Left lung (tissue), 10 donors: ENCODE results near the gene ZSCAN18. TPM values are rescaled to one million over a fixed set of nuclear protein-coding genes. Genes with fewer than 3 reads are reported as not detected.
A peak's percentile ranks its signal among the peaks of the same experiment; 100 is the strongest.

Experiments used
- ATAC-seq: fragments of 200-7000 bp; cut with Tn5 transposase; one replicate; pipeline ENCODE4 v1.9.1; 2020; ENCODE audit warnings: moderate library complexity
- DNase-seq, 4 donors: peaks; one replicate each; pipeline ENCODE4 v3.0.0-alpha.2; 2013 to 2020
- H3K27ac ChIP-seq, 2 donors: fragments of 200-600 bp; sonication (generic) in 1 of 2; one replicate each; pipeline versions ENCODE4 v1.5.0 to v1.8.0; 2020 to 2021
- H3K27me3 ChIP-seq, 2 donors: fragments of 200-600 bp; sonication (generic) in 1 of 2; one replicate each; pipeline versions ENCODE4 v1.5.0 to v1.8.0; 2020 to 2021
- H3K36me3 ChIP-seq, 2 donors: fragments of 200-600 bp; sonication (generic) in 1 of 2; one replicate each; pipeline versions ENCODE4 v1.5.0 to v1.8.0; 2020 to 2021
- H3K4me1 ChIP-seq, 2 donors: fragments of 200-600 bp; one replicate each; pipeline ENCODE4 v1.8.0; 2021
- H3K4me3 ChIP-seq, 2 donors: fragments of 200-600 bp; sonication (generic) in 1 of 2; one replicate each; pipeline versions ENCODE4 v1.5.0 to v1.8.0; 2020 to 2021; ENCODE audit warnings: mild to moderate bottlenecking in 1 of 2
- H3K9me3 ChIP-seq, 2 donors: fragments of 200-600 bp; sonication (generic) in 1 of 2; one replicate each; pipeline versions ENCODE4 v1.5.0 to v1.8.0; 2020 to 2021
- CTCF ChIP-seq, 2 donors: fragments of 200-600 bp; sonication (generic) in 1 of 2; IDR thresholded peaks; one replicate each; pipeline versions ENCODE4 v1.5.0 to v1.8.0; 2021; ENCODE audit warnings: antibody characterized with exemption in 2 of 2
- intact Hi-C, 2 donors: fragments of 100-400 bp; cut with DNase I; formaldehyde crosslinking; loops; one replicate each; pipeline versions ENCODE4 v1.11.2 to v1.14.2; 2022
- polyA plus RNA-seq, 6 donors: library from polyadenylated mRNA; unstranded; fragments of 120-200 nt; gene quantifications; one replicate each; pipeline ENCODE4 v1.2.1, GENCODE V29; 2013; ENCODE audit not compliant: insufficient read length in 6 of 6
- total RNA-seq, 2 donors: library from RNA; stranded (reverse); fragmentation: NEBNext Ultra II Directional; extraction: Animal tissue kit (Norgen Biotek cat#: 25700); gene quantifications; one replicate each; pipeline ENCODE4 v1.2.1, GENCODE V29; 2021
- donor health status: DM: no; HTN: yes; CAD: no.
- donor health status: DM: no; HTN: no; CAD: no.

Gene ZSCAN18
- total and polyA plus RNA-seq, 8 donors: 32.7 to 91.1 (median 80.8) TPM

- TF ChIP-seq CTCF (IDR thresholded peaks at IDR 0.05): no peak
- ATAC-seq: no peak
- Histone ChIP-seq H3K4me1 (no peaks in the 10 kb centered on the region), H3K36me3 (no peaks in the 10 kb centered on the region), H3K27ac (peak overlapping the region; percentile 36 to 57), H3K27me3 (peaks cover 0 to 8% of the 10 kb centered on the region in 2 donors), H3K4me3 (peak overlapping the region; percentile 10 to 17), H3K9me3 (peaks cover 0 to 83% of the 10 kb centered on the region in 2 donors)
- intact Hi-C loops: no loop called here
- DNase-seq: peak in 2 of 4 donors; percentile 73 to 83
These were observed 42.8 kb downstream of the ZSCAN18 start for GRCh38 chr19:58054901-58055874.

GRCh38 chr19:58053480-58054156, 44.4 kb downstream of the ZSCAN18 start:
- TF ChIP-seq CTCF (IDR thresholded peaks at IDR 0.05): no peak
- DNase-seq: no peak
- Histone ChIP-seq H3K36me3 (no peaks in the 10 kb centered on the region), H3K9me3 (peaks cover 0 to 86% of the 10 kb centered on the region in 2 donors), H3K27me3 (no peaks in the 10 kb centered on the region), H3K27ac (no peak overlapping the region), H3K4me3 (no peak overlapping the region), H3K4me1 (no peaks in the 10 kb centered on the region)
- intact Hi-C loops: no loop called here
- no peak for ATAC-seq

GRCh38 chr19:58052256-58052655, 45.8 kb downstream of the ZSCAN18 start:
- no peaks in the 10 kb centered on the region for H3K27me3 ChIP-seq
- no peak overlapping the region for H3K4me3 ChIP-seq
- H3K27ac ChIP-seq: no peak overlapping the region
- no peaks in the 10 kb centered on the region for H3K4me1 ChIP-seq
- no peak for TF ChIP-seq CTCF (IDR thresholded peaks at IDR 0.05)
- no peaks in the 10 kb centered on the region for H3K36me3 ChIP-seq
- intact Hi-C loops: no loop called here
- no peak for ATAC-seq
- peaks cover 0 to 86% of the 10 kb centered on the region in 2 donors for H3K9me3 ChIP-seq
- DNase-seq: no peak

- Histone ChIP-seq H3K4me3 (no peak overlapping the region), H3K9me3 (peaks cover 0 to 99% of the 10 kb centered on the region in 2 donors), H3K27me3 (peaks cover 0 to 4% of the 10 kb centered on the region in 2 donors), H3K36me3 (no peaks in the 10 kb centered on the region), H3K4me1 (no peaks in the 10 kb centered on the region), H3K27ac (no peak overlapping the region)
- DNase-seq (no peak), ATAC-seq (no peak)
- intact Hi-C loops: no loop called here
- no peak for TF ChIP-seq CTCF (IDR thresholded peaks at IDR 0.05)
These were observed 50.4 kb downstream of the ZSCAN18 start for GRCh38 chr19:58047672-58048071.

- Histone ChIP-seq H3K4me3 (no peak overlapping the region), H3K9me3 (peaks cover 0 to 99% of the 10 kb centered on the region in 2 donors)
- intact Hi-C loops: no loop called here
These were observed 51.2 kb downstream of the ZSCAN18 start for GRCh38 chr19:58046856-58047255.

More at GRCh38 chr19:58046856-58047255, 51.2 kb downstream of the ZSCAN18 start:
- DNase-seq: no peak
- H3K27me3 ChIP-seq: peaks cover 0 to 4% of the 10 kb centered on the region in 2 donors
- no peak overlapping the region for H3K27ac ChIP-seq
- TF ChIP-seq CTCF (IDR thresholded peaks at IDR 0.05): no peak
- H3K4me1 ChIP-seq: no peaks in the 10 kb centered on the region
- no peaks in the 10 kb centered on the region for H3K36me3 ChIP-seq
- no peak for ATAC-seq
